Activated T-cell treated with anti-CD3 and anti-CD28 coated beads for 24 hours (primary cell): ENCODE data around the gene PKNOX2.

Experiments
- DNase-seq: peaks from one replicate; pipeline ENCODE4 v3.0.0-alpha.2; 2020; ENCODE audit warnings: low read depth

PKNOX2 gene

DNA sequence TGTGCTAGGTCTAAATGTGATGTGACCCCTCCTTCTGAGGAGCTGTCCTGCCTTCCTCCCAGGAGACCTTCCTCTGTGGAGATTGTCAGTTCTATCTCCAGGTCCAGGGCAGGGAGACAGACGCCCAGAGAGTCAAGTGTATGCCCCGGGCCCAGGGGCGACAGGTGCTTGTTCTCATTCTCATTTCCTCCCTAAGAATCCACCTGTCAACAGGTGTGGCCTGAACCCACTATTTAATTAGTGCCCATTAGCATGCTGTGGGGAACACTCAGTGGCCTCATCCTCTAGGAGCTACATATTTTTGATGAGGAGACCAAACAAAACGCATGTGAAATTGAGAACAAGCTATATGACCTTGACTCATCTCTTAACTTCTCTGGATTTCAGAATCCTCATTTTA lies 9.5 kb downstream of the PKNOX2 start:
- DNase-seq: no peak

DNA sequence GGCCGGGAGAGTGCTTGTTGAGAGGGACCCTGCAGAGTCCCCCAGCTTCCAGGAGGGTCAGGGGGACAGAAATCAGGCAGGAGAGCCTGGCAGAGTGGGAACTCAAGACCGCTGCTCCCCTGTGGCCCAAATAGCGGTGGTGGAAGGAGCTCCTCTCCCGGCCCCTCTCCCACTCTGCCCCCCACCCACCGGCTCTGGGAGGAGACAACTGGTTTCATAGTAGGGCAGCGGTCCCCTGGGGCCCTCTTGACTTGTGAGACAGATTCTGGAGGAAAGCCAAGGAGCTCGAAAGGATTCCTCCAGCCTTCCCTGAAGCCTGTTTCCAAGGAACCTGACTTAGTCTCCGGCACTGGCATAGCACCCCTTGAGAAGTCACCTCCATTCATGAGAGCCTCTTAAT lies 10.1 kb downstream of the PKNOX2 start:
- DNase-seq: no peak

DNA sequence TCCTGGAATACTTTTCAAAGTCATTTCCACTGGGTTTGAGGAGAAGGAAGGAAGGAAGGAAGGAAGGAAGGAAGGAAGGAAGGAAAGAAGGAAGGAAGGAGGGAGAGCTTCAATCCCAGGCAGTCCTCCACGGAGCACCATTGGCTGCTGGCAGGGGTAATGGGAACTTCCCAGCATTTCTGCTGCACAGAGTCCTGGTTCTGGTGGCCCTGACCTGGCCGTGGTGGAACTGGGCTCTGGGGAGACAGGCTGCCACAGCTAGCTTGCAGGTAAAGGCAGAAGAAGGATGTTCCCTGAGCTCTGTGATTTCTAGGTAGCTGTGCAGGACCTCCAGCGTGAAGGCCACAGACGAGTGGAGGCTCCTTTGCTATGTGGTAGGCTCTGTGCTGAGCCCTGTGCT lies 10.6 kb downstream of the PKNOX2 start:
- no peak for DNase-seq

DNA sequence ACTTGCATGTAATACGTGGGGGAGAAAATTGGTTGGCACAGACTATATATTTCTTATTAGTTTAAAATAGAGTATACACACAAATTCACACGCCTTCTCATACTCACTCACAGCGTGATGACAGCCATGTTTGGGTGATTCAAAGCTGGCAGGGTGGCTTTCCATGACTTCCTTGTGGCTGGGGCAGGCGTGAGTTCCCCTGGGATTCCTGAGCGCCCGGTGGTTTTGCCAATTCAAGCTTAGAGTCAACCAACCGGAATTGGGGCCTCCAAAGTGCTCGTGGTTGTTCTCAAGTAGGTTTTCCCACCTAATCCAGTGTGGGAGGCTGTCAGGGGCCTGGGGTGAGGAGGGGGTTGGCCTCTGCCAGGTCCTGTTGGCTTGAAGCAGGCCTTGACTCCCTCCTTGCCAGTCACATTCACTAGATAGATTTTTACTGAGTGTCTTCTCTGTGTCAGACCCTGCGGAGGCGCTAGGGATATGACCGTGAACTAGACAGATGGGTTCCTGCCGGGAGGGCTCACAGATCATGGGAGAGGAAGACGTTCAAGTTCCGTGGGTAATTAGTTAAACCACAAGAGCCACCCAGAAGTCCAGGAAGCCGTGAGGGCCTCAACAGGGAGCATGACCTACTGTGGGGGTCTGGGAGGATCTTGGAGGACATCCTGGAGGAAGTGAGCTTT lies 11.5 kb downstream of the PKNOX2 start:
- no peak for DNase-seq

DNA sequence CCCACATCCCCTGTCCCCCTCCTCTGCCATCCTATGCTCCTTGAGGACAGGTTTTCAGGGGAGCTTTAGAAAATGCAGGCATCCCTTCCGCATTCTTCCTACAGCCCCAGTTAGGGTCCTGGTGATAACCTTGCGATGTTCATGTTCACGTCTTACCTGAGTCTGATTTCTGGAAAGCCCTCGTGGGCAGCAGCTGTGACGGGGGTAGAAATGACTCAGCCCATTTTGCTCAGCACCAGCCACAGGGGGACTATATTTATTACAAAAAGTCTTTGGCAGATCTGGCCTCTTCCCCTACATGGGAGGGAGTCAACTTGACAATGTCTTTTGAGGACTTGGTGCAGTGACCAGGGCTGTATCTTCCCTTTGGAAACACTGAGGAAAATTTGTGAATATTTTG lies 12.3 kb downstream of the PKNOX2 start:
- DNase-seq: no peak

DNA sequence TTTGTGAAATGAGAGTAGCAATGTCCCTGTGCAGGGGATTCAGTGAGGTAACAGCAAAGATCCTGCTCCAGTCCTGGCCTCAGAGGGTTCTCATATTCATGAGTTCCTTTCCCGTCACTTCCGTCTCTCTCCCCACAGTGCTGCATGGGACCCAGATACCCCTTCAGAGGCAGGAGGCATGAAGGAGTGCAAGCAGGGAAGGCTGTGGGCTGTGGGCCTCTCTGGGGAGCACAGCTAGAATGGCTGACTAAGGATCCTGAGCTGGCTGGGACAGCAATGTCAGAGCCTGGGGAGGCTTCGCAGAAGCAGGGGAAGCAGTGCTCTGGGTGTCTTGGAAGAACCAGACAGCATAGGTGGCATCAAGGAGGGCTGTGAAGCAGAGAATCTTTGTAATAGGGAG lies 13.0 kb downstream of the PKNOX2 start:
- no peak for DNase-seq

DNA sequence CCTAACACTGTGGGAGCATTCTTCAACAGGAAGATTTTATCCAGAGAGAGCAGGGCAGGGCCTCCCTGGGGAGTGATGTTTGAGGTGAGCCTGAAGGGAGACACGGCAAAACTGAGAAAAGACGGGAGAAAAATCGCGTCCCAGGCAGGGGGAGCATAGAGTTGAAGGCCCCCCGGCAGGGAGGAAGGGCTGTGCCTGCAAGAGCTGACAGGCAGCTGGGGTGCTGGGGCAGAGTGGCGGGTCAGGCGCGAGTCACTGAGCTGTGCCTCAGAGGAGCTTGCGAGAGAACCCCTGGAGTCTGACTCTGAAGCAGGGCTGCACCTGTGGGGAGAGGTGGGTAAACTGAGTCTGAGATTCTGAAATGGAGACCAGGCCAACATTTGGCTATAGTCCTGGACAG lies 14.8 kb downstream of the PKNOX2 start:
- DNase-seq: no peak

DNA sequence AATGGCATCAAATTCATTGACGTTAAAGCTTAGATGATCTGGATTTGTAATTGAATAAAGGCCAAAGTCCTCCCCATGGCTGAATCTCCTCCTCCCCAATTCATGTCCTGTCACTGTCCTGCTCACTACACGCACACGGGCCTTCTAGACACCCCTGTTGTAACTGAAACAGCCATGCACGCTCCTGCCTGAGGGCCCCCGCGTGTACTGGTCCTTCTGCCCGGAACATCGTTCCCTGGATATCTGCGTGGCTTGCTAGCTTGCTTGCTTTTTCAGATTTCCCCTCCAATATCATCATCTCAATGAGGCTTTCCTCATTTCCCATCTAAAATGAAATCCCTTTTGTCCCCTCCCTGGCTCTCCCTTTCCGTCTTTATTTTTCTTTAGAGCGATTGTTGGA lies 15.3 kb downstream of the PKNOX2 start:
- DNase-seq: no peak

DNA sequence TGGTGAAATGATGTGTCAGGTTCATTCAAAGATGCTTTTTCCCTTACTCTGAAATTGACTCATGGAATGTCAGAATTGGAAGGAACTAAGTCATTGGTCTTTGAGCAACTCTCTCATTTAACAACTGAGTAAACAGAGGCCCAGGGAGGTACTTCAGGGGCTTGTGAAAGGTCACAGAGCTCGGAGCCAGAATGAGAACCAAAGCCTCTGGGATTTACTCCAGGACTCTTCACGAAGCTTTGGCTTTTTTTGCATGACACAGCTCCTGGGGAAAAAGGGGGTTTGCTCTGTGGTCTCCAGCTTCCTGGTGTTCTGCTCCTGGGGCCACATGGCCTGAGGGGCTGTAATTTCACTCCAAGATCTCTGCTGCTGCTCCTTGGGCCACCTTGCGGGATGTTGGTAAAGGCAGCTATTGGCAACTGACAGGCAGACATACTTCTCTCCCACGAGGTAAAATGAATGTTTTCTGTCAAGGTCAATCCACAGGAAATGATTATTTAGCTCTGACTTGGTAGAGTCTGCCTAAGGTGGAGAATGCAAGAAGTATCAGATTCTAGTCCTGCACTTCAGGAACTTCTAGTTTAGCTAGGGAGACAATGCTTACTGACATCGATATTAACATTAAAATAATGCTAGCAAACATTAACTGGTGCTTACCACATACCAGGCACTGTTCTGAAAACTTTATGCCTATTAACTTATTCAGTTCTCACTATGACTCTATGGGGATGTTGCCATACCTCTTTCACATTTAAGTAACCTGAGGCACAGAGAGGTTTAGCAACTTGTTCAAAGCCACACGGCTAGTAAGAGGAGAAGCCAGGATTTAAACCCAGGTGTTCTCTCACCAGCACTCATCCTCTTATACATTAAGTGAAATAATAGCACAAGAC lies 16.1 kb downstream of the PKNOX2 start:
- DNase-seq: no peak

DNA sequence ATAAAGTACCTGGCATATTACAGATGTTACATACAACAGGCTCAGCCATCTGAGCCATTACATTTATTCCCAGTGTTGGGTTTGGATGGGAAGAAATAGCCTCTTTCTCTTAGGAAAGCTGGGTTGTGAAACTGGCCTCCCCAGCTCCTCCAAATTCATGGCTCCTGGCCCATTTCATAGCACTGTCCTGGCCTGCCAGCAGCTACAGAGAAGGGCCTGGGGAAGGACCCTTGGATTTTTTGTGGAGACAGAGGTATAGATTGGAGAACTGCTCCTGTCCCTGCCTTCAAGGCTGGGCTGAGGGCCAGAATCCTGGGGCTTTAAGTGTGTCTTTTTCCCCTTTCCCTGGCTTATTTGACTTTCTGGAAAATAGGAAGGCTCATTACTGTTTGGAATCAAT lies 18.0 kb downstream of the PKNOX2 start:
- DNase-seq: no peak

DNA sequence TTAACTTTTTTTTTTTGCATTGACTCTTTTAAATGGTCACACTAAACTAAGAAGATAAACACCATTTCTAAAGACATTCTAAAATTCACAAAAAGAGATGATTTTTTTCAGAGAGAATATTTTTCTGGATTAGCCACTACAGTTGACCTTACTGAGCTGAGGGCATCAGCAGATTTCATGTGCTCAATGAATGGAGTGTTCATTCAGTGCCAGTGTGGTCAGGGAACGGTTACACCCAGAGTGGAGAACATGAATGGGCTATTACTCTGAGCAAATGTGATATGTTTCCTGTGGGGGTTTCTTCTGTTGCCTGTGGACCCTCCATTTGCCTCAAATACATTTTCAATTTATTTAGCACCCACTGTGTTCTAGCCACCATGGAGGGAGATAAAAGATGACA lies 19.1 kb downstream of the PKNOX2 start:
- DNase-seq: no peak

DNA sequence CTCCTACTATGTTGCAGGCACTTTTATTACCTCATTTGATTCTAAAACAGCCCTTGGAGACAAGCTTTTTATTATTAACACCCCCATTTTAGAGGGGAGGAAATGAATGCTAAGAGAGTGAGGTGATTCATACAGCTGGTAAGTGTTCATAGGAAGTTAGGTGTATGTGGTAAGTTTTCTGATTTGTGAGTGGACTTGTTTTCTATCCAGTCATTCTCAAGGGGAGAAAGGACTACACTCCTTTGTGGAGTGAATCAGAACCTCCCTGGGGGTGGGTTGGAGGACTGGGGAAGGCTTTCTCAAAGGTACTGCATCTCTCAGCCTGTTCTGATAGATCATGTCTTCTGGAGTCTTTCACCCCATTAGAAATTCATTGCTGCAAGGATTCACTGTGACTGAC lies 23.5 kb downstream of the PKNOX2 start:
- DNase-seq: no peak

DNA sequence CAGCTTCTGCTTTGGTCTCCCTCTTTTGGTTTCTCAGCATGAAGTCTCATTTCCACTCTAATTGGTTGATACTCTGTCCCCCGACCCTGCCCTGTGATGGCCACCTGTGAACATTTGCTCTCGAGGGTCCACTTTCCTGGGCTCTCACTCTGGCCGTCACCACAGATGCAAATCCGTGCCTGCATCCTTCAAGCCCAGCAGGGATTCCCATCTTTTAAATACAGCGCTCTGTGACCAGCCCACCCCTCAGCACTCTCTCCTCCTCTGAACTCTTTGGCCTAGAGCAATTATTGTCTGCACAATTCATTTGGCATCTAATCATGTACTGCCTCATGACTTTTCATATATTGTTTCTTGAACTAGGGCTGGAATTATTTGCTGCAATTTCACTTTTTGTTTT lies 26.0 kb downstream of the PKNOX2 start:
- DNase-seq: no peak

DNA sequence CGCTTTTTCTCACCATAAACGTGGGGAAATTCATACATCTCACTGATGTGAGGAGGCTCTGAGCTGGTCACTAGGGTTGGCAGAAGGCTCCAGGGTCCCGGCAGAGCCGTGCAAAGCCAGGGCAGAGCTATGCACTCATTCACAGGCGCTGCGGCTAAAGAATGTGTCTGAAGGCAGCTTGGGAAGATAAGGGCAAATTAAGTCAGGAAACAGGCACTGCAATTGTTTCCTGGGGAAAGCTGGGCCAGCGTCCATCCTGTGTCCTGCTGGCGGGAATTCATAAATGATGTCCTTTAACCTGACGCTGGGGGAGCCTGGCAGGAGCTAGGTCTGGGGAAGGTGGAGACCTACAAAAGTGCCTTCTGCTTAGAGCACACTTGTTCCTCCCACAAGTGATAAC lies 27.6 kb downstream of the PKNOX2 start:
- no peak for DNase-seq

DNA sequence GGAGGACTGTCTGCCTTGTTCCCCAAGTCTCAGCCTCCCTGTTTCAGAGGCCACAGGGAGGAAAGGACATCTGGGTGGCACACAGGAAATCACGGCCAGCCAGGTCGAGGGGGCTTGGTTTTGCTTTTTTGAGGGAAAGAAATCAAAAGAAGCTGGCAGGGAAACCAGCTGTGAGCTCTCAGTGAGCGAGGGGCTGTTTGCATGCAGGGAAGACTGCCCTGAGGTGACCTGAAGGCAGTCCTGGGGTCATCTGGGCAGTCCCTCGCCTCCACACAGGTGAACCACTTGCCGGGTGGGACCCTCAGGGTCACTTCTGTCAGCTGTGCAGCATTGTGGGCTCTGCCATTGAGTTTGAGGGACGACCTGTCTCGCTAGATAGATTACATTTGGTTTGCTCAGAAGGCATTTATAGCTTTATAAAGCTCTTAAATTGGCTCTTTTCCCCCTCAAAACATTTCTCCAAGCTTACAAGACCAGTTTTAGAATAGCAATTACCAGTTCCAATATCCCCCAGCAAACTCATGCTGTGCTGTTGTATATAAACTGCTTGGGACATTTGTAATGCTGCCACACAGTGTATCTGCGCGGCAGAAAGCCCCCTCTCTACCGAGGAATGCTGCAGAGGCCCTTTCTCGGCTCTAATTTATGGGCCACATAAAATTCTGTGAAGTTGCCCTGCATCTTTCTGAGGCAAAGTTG lies 28.3 kb downstream of the PKNOX2 start:
- no peak for DNase-seq

DNA sequence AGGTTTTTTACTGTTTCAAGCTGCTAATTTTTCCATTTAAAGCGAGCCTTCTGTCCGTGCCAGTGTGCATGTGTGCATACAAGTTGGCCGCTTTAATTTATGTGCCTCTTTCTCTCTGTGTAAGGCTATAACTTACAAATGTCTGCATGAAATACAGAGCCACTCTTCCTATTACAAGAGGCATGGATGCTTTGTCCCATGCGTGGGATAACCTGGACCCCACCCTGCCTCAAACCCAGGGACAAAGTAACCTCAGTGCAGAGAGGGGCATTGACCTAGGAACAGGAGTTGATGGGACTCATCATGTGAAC lies 28.8 kb downstream of the PKNOX2 start:
- no peak for DNase-seq

DNA sequence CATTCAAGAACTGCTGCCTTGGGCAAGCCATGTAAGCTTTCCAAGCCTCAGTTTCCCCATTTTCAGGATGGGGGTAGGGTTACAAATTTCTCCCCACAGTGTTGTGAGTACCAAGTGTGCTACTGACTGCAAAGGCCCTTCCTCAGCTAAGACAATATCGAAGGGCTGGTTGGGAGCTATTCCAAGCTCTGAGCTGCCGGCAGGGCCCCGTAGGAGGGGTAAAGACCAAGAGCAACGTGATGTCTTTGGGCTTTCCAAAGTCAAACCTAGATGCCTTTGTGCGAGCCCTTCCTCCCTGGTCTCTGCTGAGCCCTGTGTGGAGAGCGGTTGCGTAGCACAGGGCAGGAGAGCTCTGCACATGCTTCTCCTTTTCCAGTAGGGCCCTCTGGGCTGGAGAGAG lies 29.3 kb downstream of the PKNOX2 start:
- no peak for DNase-seq

DNA sequence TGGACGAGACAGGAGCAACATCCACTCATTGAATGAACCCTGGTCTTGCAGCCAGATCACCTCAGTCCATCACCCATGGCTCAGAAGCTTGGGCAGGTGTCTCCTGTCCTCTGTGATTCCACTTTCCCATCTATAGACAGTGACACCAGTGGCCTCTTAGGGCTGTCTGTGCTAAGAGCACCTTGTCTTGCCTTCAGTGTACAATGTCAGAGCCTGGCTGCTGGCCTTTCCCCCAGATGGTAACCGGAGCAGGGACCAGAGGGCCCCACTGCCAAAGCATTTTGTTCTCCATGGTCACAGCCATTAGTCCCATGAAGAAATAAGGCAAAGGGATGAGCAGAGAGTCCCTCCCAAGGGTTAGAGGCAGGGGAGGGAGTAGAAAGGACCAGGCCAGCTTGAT lies 35.4 kb downstream of the PKNOX2 start:
- DNase-seq: no peak

DNA sequence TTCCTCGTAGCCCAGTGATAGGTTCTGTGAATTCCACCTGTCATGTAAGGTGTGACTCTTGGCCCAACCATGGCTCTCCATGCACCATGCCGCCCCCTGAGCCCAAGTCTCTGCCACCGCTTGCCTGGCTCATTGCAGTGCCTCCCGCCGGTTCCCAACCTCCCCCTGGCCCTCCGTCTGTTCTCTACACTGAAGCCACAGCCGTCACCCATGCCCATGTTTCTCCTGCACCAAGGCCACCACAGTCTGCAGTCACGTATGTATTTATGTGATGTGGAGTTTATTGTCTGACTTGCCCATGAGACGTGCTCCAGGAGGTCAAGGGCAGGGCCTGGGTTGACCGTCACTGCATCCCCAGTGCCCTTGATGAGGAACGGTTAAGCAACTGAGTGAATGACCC lies 35.9 kb downstream of the PKNOX2 start:
- no peak for DNase-seq

DNA sequence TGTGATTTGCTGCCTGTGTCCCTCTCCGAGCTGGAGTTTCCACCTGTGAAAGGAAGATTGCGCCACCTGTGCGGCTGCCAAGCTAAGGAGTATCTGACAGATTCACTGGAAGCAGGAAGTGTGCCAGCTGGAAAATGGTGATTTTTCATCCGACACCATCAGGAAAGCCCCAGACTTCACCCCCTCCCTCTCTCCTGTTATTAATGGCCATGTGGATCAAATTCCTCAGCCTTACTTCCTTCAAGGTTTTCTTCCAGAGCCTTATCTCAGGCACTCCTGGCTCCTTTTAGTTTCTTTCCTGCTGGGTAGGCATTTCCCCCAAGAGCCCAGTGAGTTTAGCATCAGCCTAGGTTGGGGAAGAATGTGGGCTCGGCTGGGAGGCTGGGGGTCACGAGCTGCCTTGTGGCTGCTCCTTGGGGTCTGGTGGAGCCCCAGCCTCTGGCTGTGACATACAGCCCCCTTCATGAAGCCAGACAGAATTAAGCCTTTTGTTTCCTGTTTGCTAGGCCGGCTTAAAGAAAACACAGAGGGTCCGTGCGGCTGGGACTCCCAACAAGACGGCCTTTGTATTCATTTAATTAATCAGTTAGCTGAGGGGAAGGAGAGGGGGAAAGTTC lies 37.1 kb downstream of the PKNOX2 start:
- DNase-seq: no peak

DNA sequence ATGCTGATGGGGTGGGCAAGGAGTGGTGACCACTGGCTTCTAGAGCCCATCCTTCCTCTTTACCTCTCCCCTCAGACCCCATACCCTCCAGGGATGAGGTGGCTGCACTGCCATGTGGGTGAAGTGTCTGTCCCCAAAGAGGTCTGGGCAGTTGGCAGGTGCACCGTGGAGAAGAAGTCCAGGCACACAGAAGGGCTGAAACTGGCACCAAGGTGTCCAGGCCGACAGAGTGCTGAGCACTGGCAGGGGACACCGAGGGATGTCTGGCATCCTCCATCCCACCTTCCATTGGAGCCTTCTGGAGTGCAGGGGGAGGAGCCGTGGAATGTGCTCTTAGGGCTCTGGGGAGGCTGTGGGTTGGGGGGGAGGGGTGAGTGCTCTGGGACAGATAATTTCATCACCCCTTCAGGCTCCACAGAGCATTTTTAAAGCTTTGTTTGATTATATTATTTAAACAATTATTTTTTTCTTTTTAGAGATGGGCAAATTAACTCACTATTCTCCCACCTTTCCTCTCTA lies 37.9 kb downstream of the PKNOX2 start:
- DNase-seq: no peak

DNA sequence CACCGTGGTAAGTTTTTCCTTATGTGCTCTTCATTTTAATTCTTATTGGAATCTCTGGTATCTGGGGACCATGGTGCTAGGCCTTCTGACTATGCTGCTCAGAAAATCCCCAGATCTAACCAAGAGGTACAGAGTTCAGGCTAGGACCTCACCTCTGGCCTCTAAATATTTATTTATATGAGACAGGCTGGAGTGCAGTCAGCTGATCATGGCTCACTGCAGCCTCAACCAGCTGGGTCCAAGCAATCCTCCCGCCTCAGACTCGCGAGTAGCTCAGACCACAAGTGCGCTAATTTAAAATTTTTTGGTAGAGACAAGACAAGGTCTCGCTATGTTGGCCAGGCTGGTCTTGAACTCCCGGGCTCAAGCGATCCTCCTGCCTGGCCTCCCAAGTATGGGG lies 38.4 kb downstream of the PKNOX2 start:
- no peak for DNase-seq
